ENCODE measurements around the gene ADIPOQ. TPM values are rescaled to one million over a fixed set of nuclear protein-coding genes. Genes with fewer than 3 reads are reported as not detected.
"Not testable (repeated sequence)": the region's sequence is repeated elsewhere in the genome, so short reads cannot be mapped to it uniquely, and the experiment has no call there.

The ADIPOQ gene
- total RNA-seq, 4 donors from 2014 or later = 1.6 to 13.4 (median 5.4) TPM

- Histone ChIP-seq H3K9me3 (no peaks in the 10 kb centered on the region), H3K4me1 (no peaks in the 10 kb centered on the region), H3K27me3 (no peaks in the 10 kb centered on the region), H3K27ac (no peak overlapping the region), H3K36me3 (no peaks in the 10 kb centered on the region), H3K4me3 (replicated peaks in 1 of 3) (no peak overlapping the region)
- intact Hi-C loops (cut with DNase I) = no loop called here
- 94 to 100% methylated on average over 1 of the region's 1 CpG for WGBS, 2 donors
- DNase-seq = no peak
- TF ChIP-seq POLR2A (IDR thresholded peaks at IDR 0.05) (no peak), CTCF (IDR thresholded peaks at IDR 0.05) (no peak)
These were observed 37.3 kb downstream of the ADIPOQ start for GRCh38 chr3:186879781-186880180.

GRCh38 chr3:186880406-186880805, 37.9 kb downstream of the ADIPOQ start:
- TF ChIP-seq CTCF (IDR thresholded peaks at IDR 0.05) (no peak), POLR2A (IDR thresholded peaks at IDR 0.05) (no peak)
- Histone ChIP-seq H3K4me1 (no peaks in the 10 kb centered on the region), H3K9me3 (no peaks in the 10 kb centered on the region), H3K36me3 (no peaks in the 10 kb centered on the region), H3K27ac (no peak overlapping the region), H3K4me3 (replicated peaks in 1 of 3) (no peak overlapping the region), H3K27me3 (no peaks in the 10 kb centered on the region)
- 75 to 87% methylated on average over 4 of the region's 4 CpGs for WGBS, 2 donors
- intact Hi-C loops (cut with DNase I) = no loop called here
- no peak for DNase-seq

- Histone ChIP-seq H3K9me3 (no peaks in the 10 kb centered on the region), H3K4me3 (replicated peaks in 1 of 3) (no peak overlapping the region), H3K27ac (no peak overlapping the region), H3K36me3 (no peaks in the 10 kb centered on the region), H3K4me1 (no peaks in the 10 kb centered on the region), H3K27me3 (no peaks in the 10 kb centered on the region)
- DNase-seq = no peak
- TF ChIP-seq CTCF (IDR thresholded peaks at IDR 0.05) (no peak), POLR2A (IDR thresholded peaks at IDR 0.05) (no peak)
- intact Hi-C loops (cut with DNase I) = no loop called here
- 73 to 76% methylated on average over 4 of the region's 4 CpGs for WGBS, 2 donors
These were observed 39.6 kb downstream of the ADIPOQ start for GRCh38 chr3:186882150-186882524.

- Histone ChIP-seq H3K9me3 (no peaks in the 10 kb centered on the region), H3K27ac (no peak overlapping the region), H3K4me1 (no peaks in the 10 kb centered on the region), H3K4me3 (replicated peaks in 1 of 3) (no peak overlapping the region), H3K27me3 (no peaks in the 10 kb centered on the region), H3K36me3 (no peaks in the 10 kb centered on the region)
- intact Hi-C loops (cut with DNase I) = no loop called here
- no peak for DNase-seq
- 87 to 95% methylated on average over 6 of the region's 6 CpGs for WGBS, 2 donors
- TF ChIP-seq CTCF (IDR thresholded peaks at IDR 0.05) (no peak), POLR2A (IDR thresholded peaks at IDR 0.05) (no peak)
These were observed 40.6 kb downstream of the ADIPOQ start for GRCh38 chr3:186882881-186883685.

- 83 to 96% methylated on average over 1 of the region's 1 CpG for WGBS, 2 donors
These were observed 41.2 kb downstream of the ADIPOQ start for GRCh38 chr3:186883686-186884058.

GRCh38 chr3:186884868-186885267, 42.4 kb downstream of the ADIPOQ start:
- H3K36me3 ChIP-seq; H3K4me1 ChIP-seq; H3K27me3 ChIP-seq; H3K27ac ChIP-seq; DNase-seq; H3K4me3 ChIP-seq (replicated peaks in 1 of 3); H3K9me3 ChIP-seq; intact Hi-C loops (cut with DNase I): not testable (repeated sequence)
- WGBS, 2 donors = 95 to 97% methylated on average over 11 to 25 of the region's 29 CpGs

More at GRCh38 chr3:186883686-186884058, 41.2 kb downstream of the ADIPOQ start:
- intact Hi-C loops (cut with DNase I) = no loop called here
- Histone ChIP-seq H3K27me3 (no peaks in the 10 kb centered on the region), H3K4me3 (replicated peaks in 1 of 3) (no peak overlapping the region), H3K4me1 (no peaks in the 10 kb centered on the region), H3K36me3 (no peaks in the 10 kb centered on the region), H3K27ac (no peak overlapping the region), H3K9me3 (no peaks in the 10 kb centered on the region)
- DNase-seq = no peak
- TF ChIP-seq CTCF (IDR thresholded peaks at IDR 0.05) (no peak), POLR2A (IDR thresholded peaks at IDR 0.05) (no peak)

Data from thyroid gland (tissue), 4 donors.